HepG2 (cell line): Measurements from ENCODE around the gene RAPGEF5. TPM values are rescaled to one million over a fixed set of nuclear protein-coding genes. Genes with fewer than 3 reads are reported as not detected.

Experiments used
- ATAC-seq: fragments of 200-7000 bp; cut with Tn5 transposase; 3 replicates; pipeline ENCODE4 v1.9.1; 2020; ENCODE audit warnings: mild to moderate bottlenecking, moderate library complexity
- BruUV-seq: library from RNA; stranded (reverse); fragments of 400-500 nt; replicated peaks from 2 replicates; lab custom pipeline; 2021; lab: Mats Ljungman, UMichigan
- CTCF ChIA-PET: fragments of 300-600 bp; formaldehyde crosslinking; extraction: SDS; loops from one replicate; lab custom pipeline; 2021; ENCODE audit warnings: low total read pairs, inconsistent platforms, low intra/inter-chr PET ratio; lab: Yijun Ruan, JAX
- POLR2A ChIA-PET: fragments of 350-600 bp; sonication (Branson Sonifier 250); formaldehyde crosslinking; loops from one replicate; lab custom pipeline; 2020; ENCODE audit warnings: antibody characterized with exemption, inconsistent platforms; lab: Yijun Ruan, JAX
- DNase-seq: peaks from one replicate; pipeline ENCODE4 v3.0.0-alpha.2; 2015; ENCODE audit warnings: low spot score
- FAIRE-seq: peaks from 3 replicates; lab custom pipeline; 2011; peaks lifted over from hg19 to GRCh38; lab: Jason Lieb, UNC
- H2AFZ ChIP-seq: one replicate; pipeline ENCODE4 v1.6.1; 2011; ENCODE audit warnings: low read length, inconsistent platforms
- H3K27ac ChIP-seq: fragments of 300-600 bp; 3 replicates; pipeline ENCODE4 v1.8.0; 2011; ENCODE audit warnings: mixed run types, mild to moderate bottlenecking, mixed read lengths, low read length, inconsistent platforms; ENCODE audit not compliant: insufficient read depth; ENCODE audit errors: extremely low read length
- H3K27me3 ChIP-seq, 2 experiments: fragments of 200-600 bp in 1 of 2; 2 replicates in 1 of 2; 3 replicates in 1 of 2; pipeline versions ENCODE4 v1.6.0 to v1.8.0; 2011; ENCODE audit warnings: low read length in 2 of 2, mild to moderate bottlenecking in 2 of 2, moderate library complexity in 2 of 2, inconsistent platforms in 1 of 2; ENCODE audit not compliant: insufficient read depth in 2 of 2, control insufficient read depth in 1 of 2
- H3K36me3 ChIP-seq, 2 experiments: fragments of 200-600 bp in 1 of 2; replicated peaks in 1 of 2; 2 replicates in 1 of 2; 3 replicates in 1 of 2; pipeline versions ENCODE4 v1.5.1 to v1.8.0; 2011; ENCODE audit warnings: low read length in 2 of 2, inconsistent platforms in 1 of 2; ENCODE audit not compliant: insufficient read depth in 2 of 2, control insufficient read depth in 1 of 2
- H3K4me1 ChIP-seq: 2 replicates; pipeline ENCODE4 v1.5.1; 2012; ENCODE audit warnings: low read length, inconsistent platforms; ENCODE audit not compliant: insufficient read depth
- H3K4me2 ChIP-seq: 2 replicates; pipeline ENCODE4 v1.6.0; 2011; ENCODE audit warnings: low read depth, low read length, inconsistent platforms
- H3K4me3 ChIP-seq, 3 experiments: fragments of 200-600 bp in 1 of 3; sonication (generic), shearing (Covaris generic) in 1 of 3; replicated peaks in 1 of 3; 2 replicates each; pipeline ENCODE4 v1.5.1; 2011 to 2016; ENCODE audit warnings: low read length in 3 of 3, inconsistent platforms in 2 of 3, low read depth in 2 of 3, mild to moderate bottlenecking in 2 of 3, control low read depth in 1 of 3, mixed read lengths in 1 of 3; ENCODE audit not compliant: insufficient read depth in 1 of 3
- H3K79me2 ChIP-seq: one replicate; pipeline ENCODE4 v1.6.1; 2011; ENCODE audit warnings: low read length, inconsistent platforms; ENCODE audit not compliant: insufficient read depth
- H3K9ac ChIP-seq: 2 replicates; pipeline ENCODE4 v1.6.0; 2011; ENCODE audit warnings: mild to moderate bottlenecking, low read depth, low read length, inconsistent platforms; ENCODE audit not compliant: insufficient read depth
- H3K9me3 ChIP-seq: 2 replicates; pipeline ENCODE4 v1.5.1; 2012; ENCODE audit warnings: mild to moderate bottlenecking, low read length
- H4K20me1 ChIP-seq: 2 replicates; pipeline ENCODE4 v1.6.0; 2011; ENCODE audit warnings: inconsistent platforms, mild to moderate bottlenecking, low read length, moderate library complexity; ENCODE audit not compliant: insufficient read depth
- ADNP ChIP-seq: sonication (generic); formaldehyde crosslinking; IDR thresholded peaks from 2 replicates; pipeline ENCODE4 v1.4.0; 2020; ENCODE audit warnings: missing genetic modification reagents
- ZBTB40 ChIP-seq, 2 experiments: fragments of 450-650 bp in 1 of 2; sonication (generic) in 1 of 2; formaldehyde crosslinking in 1 of 2; IDR thresholded peaks; 2 replicates each; pipeline versions ENCODE4 v1.6.1 to v1.8.0; 2016 to 2022; ENCODE audit warnings: antibody characterized with exemption in 1 of 2, mild to moderate bottlenecking in 1 of 2, missing genetic modification reagents in 1 of 2
- WGBS: methylation state at CpG from one replicate; pipeline ENCODE4 v1.1.6; 2017; ENCODE audit warnings: low lambda C conversion rate; 5-methylcytosine and 5-hydroxymethylcytosine counted together
- in situ Hi-C: cut with HindIII; loops from 2 replicates; pipeline ENCODE4 v1.10.0; 2017; ENCODE audit warnings: low pct_unique_long_range_greater_than_20kb; ENCODE audit not compliant: extremely low pct_ligation_motif_present
- intact Hi-C: fragments of 100-400 bp; cut with micrococcal nuclease; formaldehyde crosslinking; loops from one replicate; pipeline ENCODE4 v1.10.0; 2022; ENCODE audit not compliant: unreplicated experiment
- polyA plus RNA-seq, 8 experiments: library from polyadenylated mRNA; depleted of rRNA in 3 of 8; stranded (reverse) in 7 of 8; unstranded in 1 of 8; fragments of >200 nt; fragmentation: Illumina TruSeq in 4 of 8; extraction: Trizol in 4 of 8; gene quantifications; 2 replicates each; pipeline versions ENCODE4 v1.2.1 to v1.2.3, GENCODE V29; 2011 to 2016; ENCODE audit warnings: low read depth in 4 of 8, missing spikeins in 1 of 8, mixed read lengths in 1 of 8; ENCODE audit not compliant: insufficient read depth in 1 of 8
- total RNA-seq, 5 experiments: library from RNA; depleted of rRNA; stranded (reverse); fragments of >200 nt; fragmentation: Illumina TruSeq; extraction: Trizol; gene quantifications; 2 replicates each; pipeline ENCODE4 v1.2.3, GENCODE V29; 2016; ENCODE audit warnings: low read depth in 1 of 5

Gene RAPGEF5
- total and polyA plus RNA-seq, 2 of the 13 experiments (the other 11 are each of a cell fraction or from before 2014, with no cell fraction given): 17.1 to 23.4 TPM

- in situ Hi-C loops: no loop called here
- TF ChIP-seq ADNP (CRISPR knock-in tag) (no peak), ZBTB40 (IDR thresholded peaks at IDR 0.05) (peak; percentile 75), ZBTB40 (CRISPR knock-in tag; IDR thresholded peaks at IDR 0.05) (no peak)
- Histone ChIP-seq H3K4me1 (peaks cover 10% of the 10 kb centered on the region), H4K20me1 (no peaks in the 10 kb centered on the region), H3K27me3 (peaks cover 0 to 14% of the 10 kb centered on the region in 2 experiments; a peak in 2 of 5 replicates), H3K36me3 (no peaks in the 10 kb centered on the region), H3K9ac (no peak overlapping the region), H3K4me2 (no peak overlapping the region), H3K9me3 (no peaks in the 10 kb centered on the region), H2AFZ (no peak overlapping the region), H3K79me2 (no peaks in the 10 kb centered on the region), H3K4me3 (no peak overlapping the region), H3K27ac (no peak overlapping the region)
- ChIA-PET CTCF (interaction anchor here (1.2 kb wide), 1 partner anchor 383 kb away, joined by 3 read pairs; no protein-coding TSS in a partner anchor), POLR2A (no interaction called here)
- FAIRE-seq (no peak), DNase-seq (no peak), ATAC-seq (no peak)
- no TSS peak for BruUV-seq
- intact Hi-C loops: no loop called here
- 81% methylated on average over 7 of the region's 7 CpGs for WGBS
Measured at GRCh38 chr7:22105550-22105949, 251.4 kb downstream of the RAPGEF5 start.
